Measurements from ENCODE around the gene NAP1L1.

The NAP1L1 gene

GRCh38 chr12:76030341-76031080 lies 54.0 kb downstream of the NAP1L1 start:
- H3K9me3 Mint-ChIP-seq = no peaks in the 10 kb centered on the region
- H3K27ac Mint-ChIP-seq = peak overlapping the region; percentile 72 to 94 (median 85)
- H3K4me3 Mint-ChIP-seq = peak overlapping the region; percentile 92 to 97 (median 96)
- peaks cover 9% of the 10 kb centered on the region for H3K36me3 Mint-ChIP-seq (ENCODE audit: low read depth)
- H3K4me1 Mint-ChIP-seq = peaks cover 50% of the 10 kb centered on the region
- TF ChIP-seq, protein P1, sequence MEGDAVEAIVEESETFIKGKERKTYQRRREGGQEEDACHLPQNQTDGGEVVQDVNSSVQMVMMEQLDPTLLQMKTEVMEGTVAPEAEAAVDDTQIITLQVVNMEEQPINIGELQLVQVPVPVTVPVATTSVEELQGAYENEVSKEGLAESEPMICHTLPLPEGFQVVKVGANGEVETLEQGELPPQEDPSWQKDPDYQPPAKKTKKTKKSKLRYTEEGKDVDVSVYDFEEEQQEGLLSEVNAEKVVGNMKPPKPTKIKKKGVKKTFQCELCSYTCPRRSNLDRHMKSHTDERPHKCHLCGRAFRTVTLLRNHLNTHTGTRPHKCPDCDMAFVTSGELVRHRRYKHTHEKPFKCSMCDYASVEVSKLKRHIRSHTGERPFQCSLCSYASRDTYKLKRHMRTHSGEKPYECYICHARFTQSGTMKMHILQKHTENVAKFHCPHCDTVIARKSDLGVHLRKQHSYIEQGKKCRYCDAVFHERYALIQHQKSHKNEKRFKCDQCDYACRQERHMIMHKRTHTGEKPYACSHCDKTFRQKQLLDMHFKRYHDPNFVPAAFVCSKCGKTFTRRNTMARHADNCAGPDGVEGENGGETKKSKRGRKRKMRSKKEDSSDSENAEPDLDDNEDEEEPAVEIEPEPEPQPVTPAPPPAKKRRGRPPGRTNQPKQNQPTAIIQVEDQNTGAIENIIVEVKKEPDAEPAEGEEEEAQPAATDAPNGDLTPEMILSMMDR (IDR thresholded peaks at IDR 0.05; ENCODE audit: unreplicated experiment in 3 of 3) = no peak
- no peaks in the 10 kb centered on the region for H3K27me3 Mint-ChIP-seq (ENCODE audit: low read depth)

DNA sequence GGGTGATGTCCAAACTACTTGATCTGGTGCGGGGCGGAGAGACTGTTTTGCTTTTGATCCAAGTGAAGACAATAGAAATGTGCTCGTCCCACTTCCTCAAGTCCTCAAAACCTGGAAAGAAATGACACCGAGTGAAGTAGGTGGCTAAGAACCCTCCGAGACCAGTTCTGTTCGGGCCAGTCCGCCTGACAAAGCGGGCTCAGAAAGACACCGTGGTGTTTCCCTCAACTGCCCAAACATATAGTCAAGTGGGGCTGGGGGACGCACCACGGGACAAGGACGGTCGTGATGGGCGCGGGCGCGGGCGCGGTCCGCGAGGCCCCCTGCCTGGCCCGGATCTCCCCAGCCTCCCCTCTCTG lies 54.5 kb downstream of the NAP1L1 start:
- Mint-ChIP-seq H3K27me3 (ENCODE audit: low read depth) (no peaks in the 10 kb centered on the region), H3K9me3 (no peaks in the 10 kb centered on the region), H3K4me3 (peak overlapping the region; percentile 92 to 97 (median 96)), H3K27ac (peak overlapping the region; percentile 72 to 94 (median 85)), H3K36me3 (ENCODE audit: low read depth) (peaks cover 9% of the 10 kb centered on the region), H3K4me1 (peaks cover 48% of the 10 kb centered on the region)
- TF ChIP-seq, protein P1 (IDR thresholded peaks at IDR 0.05; ENCODE audit: unreplicated experiment in 3 of 3) = no peak

- H3K27ac Mint-ChIP-seq = peak overlapping the region; percentile 42 to 94 (median 85)
- H3K27me3 Mint-ChIP-seq (ENCODE audit: low read depth) = no peaks in the 10 kb centered on the region
- H3K4me1 Mint-ChIP-seq = peaks cover 39% of the 10 kb centered on the region
- H3K4me3 Mint-ChIP-seq = peak overlapping the region; percentile 92 to 97 (median 96)
- TF ChIP-seq, protein P1 (IDR thresholded peaks at IDR 0.05; ENCODE audit: unreplicated experiment in 3 of 3) = no peak
- H3K9me3 Mint-ChIP-seq = no peaks in the 10 kb centered on the region
- peaks cover 9% of the 10 kb centered on the region for H3K36me3 Mint-ChIP-seq (ENCODE audit: low read depth)
Measured at GRCh38 chr12:76028571-76029277, 55.8 kb downstream of the NAP1L1 start.

DNA sequence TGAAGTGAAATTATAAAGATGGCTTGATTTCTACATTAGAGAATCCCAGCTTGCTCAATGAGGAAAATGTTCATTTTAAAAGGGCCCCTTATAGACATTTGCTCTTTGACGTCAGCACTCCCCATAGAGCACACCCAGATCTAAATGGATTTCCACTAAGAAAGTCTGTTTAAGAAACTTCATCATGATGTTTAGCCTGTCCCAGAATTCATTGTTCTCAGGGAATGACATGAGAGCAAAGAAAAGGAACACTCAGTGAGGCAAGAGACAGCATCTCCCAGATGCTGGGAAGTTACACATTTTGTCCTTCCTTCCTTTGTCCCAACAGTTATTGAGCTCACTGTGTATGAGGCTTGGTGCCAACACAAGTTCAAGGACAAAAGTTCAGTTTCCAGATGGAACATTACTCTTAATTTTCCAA lies 57.8 kb downstream of the NAP1L1 start:
- TF ChIP-seq, protein P1 (IDR thresholded peaks at IDR 0.05; ENCODE audit: unreplicated experiment in 3 of 3) = no peak
- Mint-ChIP-seq H3K4me3 (peak overlapping the region; percentile 29 to 73 (median 66)), H3K36me3 (ENCODE audit: low read depth) (peaks cover 9% of the 10 kb centered on the region), H3K9me3 (no peaks in the 10 kb centered on the region), H3K27me3 (ENCODE audit: low read depth) (no peaks in the 10 kb centered on the region), H3K27ac (peak overlapping the region in 2 of 3 experiments; percentile 64 to 75), H3K4me1 (peaks cover 29% of the 10 kb centered on the region)

- Mint-ChIP-seq H3K36me3 (ENCODE audit: low read depth) (peaks cover 9% of the 10 kb centered on the region), H3K9me3 (no peaks in the 10 kb centered on the region), H3K27ac (peak overlapping the region in 2 of 3 experiments; percentile 22 to 64), H3K4me3 (peak overlapping the region in 1 of 3 experiments; percentile 73), H3K4me1 (peaks cover 33% of the 10 kb centered on the region), H3K27me3 (ENCODE audit: low read depth) (no peaks in the 10 kb centered on the region)
- TF ChIP-seq, protein P1 (IDR thresholded peaks at IDR 0.05; ENCODE audit: unreplicated experiment in 3 of 3) = no peak
Measured at GRCh38 chr12:76025601-76026575, 58.6 kb downstream of the NAP1L1 start.
